ENCODE measurements around the gene ANKS1A.

DNA sequence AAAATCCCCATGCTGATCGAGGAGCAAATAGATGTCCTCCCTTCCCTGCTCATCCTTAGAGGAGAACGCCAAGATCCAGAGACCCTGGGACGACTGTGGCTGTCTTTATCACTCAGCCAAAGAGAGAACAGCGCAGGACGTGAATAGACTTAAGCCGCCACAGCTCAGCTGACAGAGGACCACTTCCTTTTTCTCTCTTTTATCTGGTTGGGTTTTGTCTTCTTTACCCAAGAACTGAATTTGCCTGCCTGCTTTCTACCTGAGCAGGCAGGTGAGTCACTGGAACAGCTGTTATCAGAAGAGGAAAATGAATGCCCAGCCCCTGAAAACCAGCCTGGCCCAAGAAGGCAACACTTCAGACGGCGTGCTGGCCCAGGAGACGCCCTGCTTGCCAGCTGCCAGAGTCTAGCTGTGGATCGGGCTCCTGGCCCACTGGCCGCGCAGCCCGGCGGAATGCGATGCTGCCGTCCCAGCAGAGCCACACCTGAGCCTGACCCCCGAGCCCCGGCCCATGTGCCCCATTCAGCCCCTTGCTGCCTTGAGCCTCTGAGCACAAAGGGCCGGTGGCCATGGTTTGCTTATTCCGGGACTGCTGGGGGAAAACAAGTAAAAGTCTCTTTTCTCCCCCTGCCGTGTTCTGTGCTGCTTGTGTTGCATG, 169.9 kb downstream of the ANKS1A start:
- TF ChIP-seq, protein P1, sequence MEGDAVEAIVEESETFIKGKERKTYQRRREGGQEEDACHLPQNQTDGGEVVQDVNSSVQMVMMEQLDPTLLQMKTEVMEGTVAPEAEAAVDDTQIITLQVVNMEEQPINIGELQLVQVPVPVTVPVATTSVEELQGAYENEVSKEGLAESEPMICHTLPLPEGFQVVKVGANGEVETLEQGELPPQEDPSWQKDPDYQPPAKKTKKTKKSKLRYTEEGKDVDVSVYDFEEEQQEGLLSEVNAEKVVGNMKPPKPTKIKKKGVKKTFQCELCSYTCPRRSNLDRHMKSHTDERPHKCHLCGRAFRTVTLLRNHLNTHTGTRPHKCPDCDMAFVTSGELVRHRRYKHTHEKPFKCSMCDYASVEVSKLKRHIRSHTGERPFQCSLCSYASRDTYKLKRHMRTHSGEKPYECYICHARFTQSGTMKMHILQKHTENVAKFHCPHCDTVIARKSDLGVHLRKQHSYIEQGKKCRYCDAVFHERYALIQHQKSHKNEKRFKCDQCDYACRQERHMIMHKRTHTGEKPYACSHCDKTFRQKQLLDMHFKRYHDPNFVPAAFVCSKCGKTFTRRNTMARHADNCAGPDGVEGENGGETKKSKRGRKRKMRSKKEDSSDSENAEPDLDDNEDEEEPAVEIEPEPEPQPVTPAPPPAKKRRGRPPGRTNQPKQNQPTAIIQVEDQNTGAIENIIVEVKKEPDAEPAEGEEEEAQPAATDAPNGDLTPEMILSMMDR (IDR thresholded peaks at IDR 0.05) = no peak
- TF ChIP-seq POLR2A (IDR thresholded peaks at IDR 0.05) = no peak
